ENCODE data around the gene PHLDB3.
"Not testable (repeated sequence)": the region's sequence is repeated elsewhere in the genome, so short reads cannot be mapped to it uniquely, and the experiment has no call there.

The PHLDB3 gene

DNA sequence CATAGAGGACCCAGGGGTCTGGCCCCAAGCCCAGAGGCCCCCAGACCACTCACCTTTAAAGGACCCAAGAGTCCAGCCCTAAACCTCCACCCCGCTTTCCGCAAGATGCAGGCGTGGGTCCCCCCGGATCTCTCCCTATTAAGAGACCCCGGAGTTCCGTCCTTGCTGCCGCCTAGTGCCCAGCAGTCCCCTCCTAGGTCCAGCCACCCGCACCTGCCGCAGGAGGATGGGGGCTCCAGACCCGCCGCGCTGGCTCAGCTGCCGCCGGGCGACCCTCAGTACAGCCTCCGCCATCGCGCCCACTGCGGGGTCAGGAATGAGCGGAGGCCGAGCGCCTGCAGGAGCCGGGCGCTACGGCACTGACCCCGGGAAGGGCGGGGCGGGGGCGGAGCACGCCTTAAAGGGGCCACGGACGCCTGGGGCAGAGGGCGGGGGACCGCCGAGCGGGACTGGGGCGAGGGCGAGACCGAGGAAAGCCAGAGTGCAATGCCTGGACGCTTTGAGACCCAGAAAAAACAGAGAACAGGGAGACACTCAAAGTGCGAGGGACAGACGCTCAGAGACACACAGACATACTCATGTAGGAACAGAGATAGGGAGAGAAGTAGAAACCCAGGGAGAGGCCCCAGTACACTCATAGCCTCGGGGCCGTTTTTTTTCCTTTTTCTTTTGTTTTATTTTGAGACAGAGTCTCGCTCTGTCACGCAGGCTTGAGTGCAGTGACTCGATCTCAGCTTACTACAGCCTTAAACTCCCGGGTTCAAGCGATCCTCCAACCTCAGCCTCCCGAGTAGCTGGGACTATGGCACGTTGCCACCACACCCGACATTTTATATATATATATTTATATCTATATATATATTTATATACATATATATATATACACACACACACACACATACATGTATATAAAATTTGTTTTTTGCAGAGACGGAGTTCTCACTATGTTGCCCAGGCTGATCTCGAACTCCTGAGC lies 22.6 kb upstream of the PHLDB3 start, which contains the start of gene ETHE1:
TSS of gene ETHE1 (minus strand) at position 318 of the 976 bp plus-strand sequence. CDS start at position 294, 24 bp downstream.
- DNase-seq = peak; percentile 60

DNA sequence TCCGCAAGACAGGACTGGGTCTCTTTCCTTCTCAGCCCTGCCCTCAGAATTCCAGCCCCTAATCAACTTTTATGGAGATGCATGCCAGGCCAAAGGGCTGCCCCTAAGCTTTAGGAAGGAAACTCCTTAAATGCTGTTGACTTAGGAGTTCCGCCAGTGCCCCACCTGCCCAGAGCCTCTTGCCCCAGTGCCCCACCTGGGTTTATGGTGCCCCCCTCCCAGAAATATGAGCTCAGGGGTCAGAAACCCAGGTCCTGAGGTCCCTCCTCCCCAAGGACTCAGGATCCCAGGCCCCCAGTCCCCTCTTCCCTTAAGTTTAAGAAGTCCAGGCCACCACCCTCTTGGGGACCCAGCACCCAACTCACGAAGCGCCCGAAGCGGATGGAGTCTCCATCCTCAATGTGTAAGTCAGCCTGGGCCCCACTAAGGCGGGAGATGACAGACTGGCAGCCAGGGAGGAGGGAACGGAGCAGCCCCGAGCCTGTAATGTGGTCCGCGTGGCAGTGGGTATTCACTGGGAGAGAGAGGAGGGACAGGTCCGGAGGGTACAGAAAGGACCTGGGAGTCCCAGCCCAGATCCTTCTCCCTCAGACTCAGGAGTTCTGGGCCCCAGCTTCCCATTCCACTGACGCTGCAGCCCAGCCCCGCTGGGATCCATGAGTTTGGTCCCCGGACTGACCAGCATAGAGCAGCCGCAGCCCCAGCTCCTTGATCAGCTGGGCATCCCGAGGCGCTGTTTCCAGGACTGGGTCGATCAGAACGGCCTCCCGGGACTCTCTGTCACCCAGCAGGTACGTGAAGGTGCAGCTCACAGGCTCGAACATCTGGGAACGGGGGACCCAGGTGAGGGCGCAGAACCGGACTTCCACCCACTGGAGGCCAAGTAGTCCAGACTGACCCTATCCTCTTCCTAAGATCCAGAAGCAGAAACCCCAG lies 21.6 kb upstream of the PHLDB3 start:
- DNase-seq = no peak

DNA sequence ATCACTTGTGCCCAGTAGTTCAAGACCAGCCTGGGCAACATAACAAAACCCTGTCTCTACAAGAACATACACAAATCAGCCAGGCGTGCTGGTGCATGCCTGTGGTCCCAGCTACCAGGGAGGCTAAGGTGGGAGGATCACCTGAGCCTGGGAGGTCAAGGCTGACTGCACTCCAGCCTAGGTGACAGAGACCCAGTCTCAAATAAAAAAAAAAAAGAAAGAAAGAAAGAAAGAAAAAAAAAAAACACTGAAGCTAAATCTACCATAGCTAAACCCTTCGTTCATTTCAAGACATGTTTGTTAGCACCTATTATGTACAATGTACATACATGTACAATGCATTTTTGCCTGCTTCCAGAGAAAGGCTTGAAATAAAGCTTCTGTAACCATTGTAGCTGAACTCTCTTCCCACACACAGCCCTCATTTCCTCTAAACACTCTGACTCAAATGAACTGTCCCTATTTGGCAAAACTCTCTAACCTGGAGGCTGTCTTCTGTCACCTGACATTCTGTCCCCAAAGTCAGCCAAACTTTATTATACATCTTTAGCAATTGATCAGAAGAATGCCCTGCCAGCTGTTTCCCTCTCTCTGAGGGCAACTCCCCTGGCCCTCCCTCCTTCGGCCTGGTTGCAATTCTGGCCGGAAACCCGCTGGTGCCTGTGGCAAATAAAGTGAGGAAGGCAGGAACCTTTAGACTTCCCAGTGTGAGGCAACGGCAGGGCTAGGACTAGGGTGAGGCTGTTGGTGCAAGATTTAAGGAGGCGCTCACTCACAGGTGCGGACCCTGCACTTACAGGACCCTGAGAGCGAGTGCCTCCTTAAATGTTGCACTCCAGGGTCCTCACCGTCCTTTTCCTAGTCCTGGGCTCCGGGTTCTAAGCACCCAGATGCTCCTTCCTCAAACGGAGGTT lies 20.6 kb upstream of the PHLDB3 start:
- DNase-seq = peak; percentile 16

DNA sequence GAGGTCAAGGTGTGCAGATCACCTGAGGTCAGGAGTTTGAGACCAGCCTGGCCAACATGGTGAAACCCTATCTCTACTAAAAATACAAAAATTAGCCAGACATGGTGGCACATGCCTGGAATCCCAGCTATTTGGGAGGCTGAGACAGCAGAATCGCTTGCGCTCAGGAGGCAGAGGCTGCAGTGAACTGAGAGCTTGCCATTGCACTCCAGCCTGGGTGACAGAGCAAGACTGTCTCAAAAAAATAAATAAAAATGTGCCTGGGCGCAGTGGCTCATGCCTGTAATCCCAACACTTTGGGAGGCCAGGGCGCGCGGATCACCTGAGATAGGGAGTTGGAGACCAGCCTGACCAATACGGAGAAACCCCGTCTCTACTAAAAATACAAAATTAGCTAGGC lies 19.1 kb upstream of the PHLDB3 start:
- DNase-seq = not testable (repeated sequence)

DNA sequence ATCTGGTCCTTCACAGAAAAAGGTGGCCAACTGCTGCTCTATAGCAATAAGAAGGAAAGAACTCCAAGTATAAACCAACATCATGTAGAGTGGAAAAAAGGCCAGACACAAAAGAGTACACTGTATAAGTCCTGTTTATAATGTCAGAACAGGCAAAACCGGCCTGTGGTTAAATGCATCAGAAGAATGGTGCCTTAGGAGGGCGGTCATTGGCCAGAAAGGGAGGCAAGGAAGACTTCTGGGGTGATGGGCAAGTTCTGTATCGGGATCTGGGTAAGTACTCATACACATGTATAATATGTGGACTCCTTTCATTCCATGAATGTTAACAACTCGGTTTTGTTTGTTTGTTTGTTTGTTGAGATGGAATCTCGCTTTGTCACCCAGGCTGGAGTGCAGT lies 18.4 kb upstream of the PHLDB3 start:
- DNase-seq = no peak

DNA sequence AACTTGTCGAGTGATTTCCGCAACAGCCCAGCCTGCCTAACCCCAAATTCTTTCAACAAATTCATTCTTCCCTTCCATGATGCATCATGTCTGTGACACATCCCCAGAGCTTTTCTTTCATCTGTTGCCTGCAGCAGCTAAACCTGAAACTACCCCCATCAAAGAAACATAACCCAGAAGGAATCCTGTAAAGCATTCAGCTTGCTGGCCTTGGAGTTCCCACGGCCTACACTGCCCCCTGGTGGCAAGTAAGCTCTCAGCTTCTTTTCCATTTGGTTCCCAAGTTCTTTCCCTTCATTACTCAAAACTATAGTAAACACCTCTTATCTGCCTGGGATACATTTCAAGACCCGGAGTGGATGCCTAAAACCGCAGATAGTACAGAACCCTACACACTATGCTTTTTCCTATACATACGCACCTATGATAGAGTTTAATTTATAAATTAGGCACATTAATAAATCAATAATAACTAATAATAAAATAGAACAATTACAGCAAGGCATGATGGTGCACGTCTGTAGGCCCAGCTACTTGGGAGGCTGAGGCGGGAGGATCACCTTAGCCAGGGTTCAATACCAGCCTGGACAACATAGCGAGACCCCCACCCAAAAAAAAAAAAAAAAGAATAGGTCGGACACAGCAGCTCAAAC lies 15.0 kb upstream of the PHLDB3 start:
- peak; percentile 73 for DNase-seq

DNA sequence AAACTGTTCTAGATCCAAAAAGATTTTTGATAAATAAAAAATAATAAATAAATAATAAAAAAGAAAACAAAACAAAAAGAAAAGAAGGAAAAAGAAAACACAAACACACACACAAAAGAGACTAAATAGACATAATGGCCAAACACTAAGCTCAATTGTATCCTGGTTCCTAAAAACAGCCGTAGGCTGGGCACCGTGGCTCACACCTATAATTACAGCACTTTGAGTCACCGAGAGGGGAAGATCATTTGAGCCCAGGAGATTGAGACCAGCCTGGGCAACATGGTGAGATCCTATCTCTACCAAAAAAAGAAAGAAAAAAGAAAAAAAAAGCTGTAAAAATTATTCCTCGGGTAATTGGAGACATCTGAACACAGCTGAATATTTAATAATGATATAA lies 13.5 kb upstream of the PHLDB3 start:
- DNase-seq = no peak

DNA sequence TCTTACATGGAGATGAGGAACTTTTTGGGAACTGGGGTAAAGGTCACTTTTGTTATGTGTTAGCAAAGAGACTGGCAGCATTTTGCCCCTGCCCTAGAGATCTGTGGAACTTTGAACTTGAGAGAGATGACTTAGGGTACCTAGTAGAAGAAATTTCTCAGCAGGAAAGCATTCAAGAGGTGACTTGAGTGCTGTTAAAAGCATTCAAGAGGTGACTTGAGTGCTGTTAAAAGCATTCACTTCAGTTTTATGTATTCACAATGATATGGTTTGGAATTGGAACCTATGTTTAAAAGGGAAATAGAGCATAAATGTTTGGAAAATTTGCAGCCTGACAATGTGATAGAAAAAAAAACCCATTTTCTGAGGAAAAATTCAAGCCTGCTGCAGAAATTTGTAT lies 7.9 kb upstream of the PHLDB3 start:
- not testable (repeated sequence) for DNase-seq

DNA sequence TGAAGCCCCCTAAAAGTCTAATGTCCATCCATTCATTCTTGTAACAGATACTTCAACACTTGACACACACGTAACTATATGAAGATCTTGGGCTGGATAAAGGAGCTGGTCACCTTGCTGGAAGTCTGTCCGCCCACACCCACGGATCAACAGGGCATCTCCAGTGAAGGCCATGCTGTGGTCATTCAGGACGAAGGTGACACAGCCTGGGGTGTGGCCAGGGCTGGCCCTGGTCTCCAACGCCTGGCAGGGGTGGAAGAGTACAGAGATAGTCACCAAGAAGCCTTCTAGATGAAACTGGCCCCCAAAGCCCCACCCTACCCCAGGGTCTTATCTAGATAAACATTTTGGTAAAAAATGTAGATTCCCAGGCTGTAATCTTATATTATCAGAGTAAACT lies 6.8 kb upstream of the PHLDB3 start:
- DNase-seq = no peak

DNA sequence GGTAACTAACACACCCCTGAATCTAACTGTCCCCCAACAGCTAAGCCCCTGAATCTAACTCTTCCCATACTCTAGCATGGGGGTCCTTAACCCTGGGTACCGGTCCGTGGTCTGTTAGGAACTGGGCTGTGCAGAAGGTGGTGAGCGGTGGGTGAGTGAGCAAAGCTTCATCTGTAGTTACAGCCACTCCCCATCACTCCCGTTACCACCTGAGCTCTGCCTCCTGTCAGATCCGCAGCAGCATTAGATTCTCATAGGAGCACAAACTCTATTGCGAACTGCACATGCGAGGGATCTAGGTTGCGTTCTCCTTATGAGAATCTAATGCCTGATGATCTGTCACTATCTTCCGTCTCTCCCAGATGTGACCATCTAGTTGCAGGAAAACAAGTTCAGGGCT lies 6.2 kb upstream of the PHLDB3 start:
- DNase-seq = no peak

DNA sequence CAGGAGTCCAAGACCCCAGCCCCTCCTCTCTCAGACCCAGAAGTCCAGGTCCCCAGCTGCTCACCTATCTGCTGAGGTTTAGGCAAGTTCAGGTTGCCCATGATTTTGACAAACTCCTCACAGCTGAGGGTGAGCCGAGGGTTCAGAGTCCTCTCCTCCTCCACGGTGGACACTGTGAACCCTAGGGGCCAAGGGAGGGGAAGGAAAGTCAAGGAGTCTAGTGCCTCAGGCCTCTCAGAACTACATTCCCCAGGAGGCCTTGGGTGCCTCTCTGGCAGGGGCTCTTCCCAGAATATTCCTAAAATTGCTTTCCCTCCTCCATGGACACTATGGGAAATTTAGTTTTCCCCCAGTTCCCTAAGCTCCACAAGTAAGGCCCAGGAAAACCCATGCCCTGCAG lies 3.3 kb upstream of the PHLDB3 start:
- no peak for DNase-seq

DNA sequence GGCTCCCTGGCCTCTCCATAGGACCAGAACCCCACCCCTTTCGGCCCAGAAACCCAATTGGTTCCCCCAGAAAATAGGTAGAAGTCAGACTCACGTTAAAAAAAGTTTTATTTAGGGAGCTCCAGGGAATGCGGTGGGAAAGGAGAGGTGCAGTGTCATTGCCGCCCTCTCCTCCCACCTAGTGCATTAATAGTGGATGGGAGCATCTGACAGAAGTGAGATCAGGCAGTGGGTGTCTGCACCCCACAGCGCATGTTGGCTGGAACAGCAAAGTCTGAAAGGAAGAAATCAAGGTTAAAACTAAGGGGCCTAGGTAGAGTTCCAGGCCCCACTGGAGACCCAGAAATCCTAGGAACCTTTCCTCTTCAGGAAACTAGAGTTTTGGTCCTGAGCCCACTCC lies 2.1 kb upstream of the PHLDB3 start:
- no peak for DNase-seq

DNA sequence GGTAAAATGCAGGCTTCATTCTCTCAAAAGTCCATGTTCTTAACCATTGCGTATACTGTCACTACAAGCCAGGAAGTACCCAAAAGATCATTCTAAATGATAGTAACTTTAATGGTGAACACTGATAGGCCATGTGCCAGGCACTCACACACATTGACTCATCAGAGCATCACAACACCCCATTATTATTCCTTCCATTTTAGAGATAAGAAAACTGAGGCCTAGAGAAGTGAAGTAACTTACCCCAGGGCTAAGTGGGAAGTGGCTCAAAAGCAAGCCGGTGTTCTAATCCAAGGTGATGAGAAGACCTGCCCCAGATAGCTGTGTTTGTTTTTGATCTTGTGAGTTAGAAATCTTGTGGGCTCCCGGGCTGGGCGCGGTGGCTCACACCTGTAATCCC lies 1.4 kb upstream of the PHLDB3 start:
- DNase-seq = no peak

DNA sequence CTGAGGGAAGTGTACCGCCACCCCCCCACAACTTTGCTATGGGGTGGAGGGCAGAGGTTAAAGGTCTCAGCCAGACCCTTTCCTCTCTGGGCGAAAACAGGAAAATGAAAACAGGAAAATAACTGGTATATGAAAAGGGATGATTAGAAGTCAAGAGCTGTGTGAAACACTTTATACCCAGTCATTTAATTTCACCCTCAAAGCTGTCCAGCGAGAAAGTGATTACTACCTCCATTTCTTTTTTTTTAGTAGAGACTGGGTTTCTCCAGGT lies 575 bp upstream of the PHLDB3 start:
- DNase-seq = no peak

DNA sequence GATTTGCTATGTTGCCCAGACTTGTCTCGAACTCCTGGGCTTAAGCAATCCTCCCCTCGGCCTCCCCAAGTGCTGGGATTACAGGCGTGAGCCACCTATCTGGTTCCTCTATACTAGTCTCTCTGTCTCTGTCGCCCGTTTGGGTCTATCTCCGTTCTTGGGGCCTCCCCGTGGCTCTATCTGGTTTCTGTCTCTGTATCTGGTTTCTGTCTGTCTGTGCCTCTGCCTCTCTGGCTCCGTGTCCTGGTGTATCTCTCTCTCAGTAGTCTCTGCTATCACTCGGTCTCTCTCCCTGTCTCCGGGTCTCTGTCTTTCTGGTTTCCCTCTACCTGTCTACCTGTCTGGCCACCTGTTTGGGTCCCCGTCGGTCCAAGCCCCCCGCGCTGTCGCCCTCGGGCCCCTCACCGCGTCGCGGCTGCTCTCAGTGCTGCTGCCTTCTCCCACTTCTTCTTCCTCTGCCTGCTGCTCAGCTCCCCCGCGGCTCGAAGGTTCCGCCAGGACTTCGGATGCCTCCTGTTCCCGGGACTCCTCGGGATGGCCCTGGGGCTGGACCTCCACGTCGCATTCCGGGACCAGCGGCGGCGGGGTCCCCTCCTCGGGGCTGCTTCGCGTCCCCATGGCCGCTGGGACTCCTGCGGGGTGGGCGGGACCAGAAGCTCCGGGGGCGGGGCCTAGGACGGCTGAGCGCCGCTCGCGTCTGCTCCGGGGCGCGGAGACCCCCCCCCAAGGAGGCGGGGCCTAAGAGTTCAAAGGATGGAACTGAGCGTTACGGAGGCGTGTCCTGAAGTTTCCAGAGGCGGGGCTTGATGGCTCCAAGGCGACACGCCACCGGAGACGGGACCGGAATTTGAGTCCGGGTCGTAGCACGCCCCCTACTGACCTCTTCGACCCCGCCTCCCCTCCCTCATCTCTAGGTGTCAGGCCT lies 783 bp downstream of the PHLDB3 start:
- peak; percentile 98 for DNase-seq

DNA sequence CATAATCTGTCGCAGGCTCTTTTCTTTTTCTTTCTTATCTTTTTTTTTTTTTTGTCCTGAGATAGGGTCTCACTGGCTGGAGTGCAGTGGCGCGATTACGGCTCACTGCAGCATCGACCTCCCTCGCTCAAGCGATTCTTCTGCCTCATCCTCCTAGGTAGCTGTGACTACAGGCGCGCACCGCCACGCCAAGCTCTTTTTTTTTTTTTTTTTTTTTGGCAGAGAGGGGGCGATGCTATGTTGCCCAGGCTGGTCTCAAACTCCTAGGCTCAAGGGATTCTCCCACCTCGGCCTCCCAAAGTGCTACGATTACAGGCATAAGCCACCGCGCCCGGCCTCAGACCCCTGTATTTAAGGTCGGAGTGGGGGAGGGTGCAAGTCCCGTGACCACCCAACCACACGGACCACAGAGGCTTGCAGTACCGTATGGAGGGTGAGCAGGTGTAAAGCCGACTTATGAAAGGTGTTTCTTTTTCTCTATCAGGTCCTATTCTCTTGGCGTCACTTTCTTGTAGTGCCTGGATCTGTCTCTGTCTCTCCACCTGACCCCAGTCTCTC lies 2.0 kb downstream of the PHLDB3 start:
- DNase-seq = no peak

DNA sequence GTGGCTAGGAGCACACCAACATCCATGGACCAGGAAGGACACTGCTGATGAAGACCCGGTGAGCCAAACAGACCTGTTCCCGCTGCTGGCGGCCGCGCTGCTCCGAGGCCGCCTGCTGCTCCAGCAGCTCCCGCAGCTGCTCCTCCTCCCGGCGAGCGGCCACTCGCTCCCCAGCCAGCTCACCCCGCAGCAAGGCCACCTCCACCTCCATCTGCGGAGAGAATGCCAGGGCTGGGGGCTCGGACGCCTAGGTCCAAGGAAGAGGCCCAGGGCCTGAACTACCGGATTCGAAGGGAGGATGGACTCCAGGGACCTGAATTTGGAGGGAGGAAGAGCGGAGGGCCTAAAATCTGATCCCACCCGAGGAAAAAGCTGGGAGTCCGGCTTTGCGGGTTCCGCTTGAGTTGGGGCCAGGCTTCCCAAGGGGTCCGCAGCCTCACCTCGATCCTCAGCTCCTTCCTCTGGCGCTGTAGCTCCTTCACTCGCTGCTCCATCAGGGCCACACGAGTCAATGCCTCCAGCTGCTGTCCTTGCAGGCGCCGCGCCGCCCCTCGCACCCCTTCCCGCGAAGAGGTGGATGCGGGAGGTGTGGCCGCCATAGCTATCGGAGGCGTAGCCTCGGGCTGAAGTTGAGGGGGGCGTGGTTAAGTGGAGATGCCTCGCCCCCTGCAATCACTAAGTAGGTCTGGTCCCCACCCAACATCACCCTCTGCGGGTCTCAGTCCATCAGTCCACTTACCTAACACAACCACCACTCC lies 2.7 kb downstream of the PHLDB3 start:
- no peak for DNase-seq

DNA sequence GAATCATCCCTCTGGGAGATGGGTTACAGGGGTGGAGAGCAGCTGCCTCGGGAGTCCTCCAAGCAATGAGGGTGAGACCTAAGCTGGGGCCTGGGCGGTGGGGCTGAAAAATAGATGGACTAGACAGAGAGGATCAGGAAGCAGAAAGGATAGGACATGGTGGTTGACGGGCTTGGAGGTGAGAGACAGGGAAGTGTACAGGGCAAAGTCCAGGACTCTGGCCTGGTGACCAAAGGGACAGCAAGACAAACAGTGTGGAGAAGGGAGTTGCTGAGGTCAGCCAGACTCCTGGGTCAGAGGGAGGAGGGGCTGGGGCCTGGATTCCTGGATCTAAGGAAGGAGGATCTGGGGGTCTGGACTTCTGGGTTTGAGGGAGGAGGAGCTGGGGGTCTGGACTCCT lies 5.5 kb downstream of the PHLDB3 start:
- no peak for DNase-seq

DNA sequence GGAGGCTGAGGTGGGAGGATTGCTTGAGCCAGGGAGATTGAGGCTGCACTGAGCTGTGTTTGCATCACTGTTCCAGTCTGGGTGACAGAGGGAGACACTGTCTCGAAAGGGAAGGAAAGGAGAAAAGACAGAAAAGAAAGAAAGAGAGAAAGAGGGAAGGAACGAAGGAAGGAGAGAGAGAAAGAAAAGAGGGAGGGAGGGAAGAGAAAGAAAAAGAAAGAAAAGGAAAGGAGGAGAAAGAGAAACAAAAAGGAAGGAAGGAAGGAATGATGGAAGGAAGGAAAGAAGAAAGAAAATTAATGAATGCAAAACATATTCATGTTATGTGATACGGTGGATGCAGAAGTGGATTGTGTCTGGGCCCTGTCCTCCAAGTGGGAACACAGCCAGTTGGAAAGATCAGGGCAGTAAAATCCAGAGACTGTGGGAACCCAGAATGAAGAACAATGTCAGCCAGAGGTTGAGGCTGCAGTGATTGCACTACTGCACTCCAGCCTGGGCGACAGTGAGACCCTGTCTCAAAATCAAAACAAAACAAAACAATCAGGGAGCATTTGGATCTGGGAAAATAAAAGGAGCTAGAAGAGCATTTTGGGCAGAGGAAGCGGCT lies 6.2 kb downstream of the PHLDB3 start:
- no peak for DNase-seq

All from effector CD8-positive, alpha-beta T cell (primary cell).